ENCODE results near the gene NECAP2. TPM values are rescaled to one million over a fixed set of nuclear protein-coding genes. Genes with fewer than 3 reads are reported as not detected.

NECAP2 gene
- polyA plus RNA-seq, 1 of the 3 experiments (the other 2 are of a cell fraction), result 100.0 TPM

GRCh38 chr1:16402742-16403141 is 37.8 kb upstream of the NECAP2 start:
- Histone ChIP-seq H3K9me3 (no peaks in the 10 kb centered on the region), H3K9ac (no peak overlapping the region), H3K4me3 (ENCODE audit: low read depth in 2 of 2, low read length in 1 of 2) (no peak overlapping the region), H3K79me2 (ENCODE audit: insufficient read depth) (no peaks in the 10 kb centered on the region), H3K27me3 (ENCODE audit: insufficient read depth) (no peaks in the 10 kb centered on the region), H3K4me2 (no peak overlapping the region), H3K27ac (ENCODE audit: low read depth in 2 of 2, low read length in 1 of 2) (no peak overlapping the region), H2AFZ (ENCODE audit: low read depth) (no peak overlapping the region), H3K36me3 (replicated peaks in 1 of 2; ENCODE audit: control insufficient read depth in 1 of 2, insufficient read depth in 2 of 2, low read length in 1 of 2) (peaks cover 0 to 14% of the 10 kb centered on the region in 2 experiments), H4K20me1 (ENCODE audit: insufficient read depth) (no peaks in the 10 kb centered on the region), H3K9me2 (no peaks in the 10 kb centered on the region), H3K4me1 (ENCODE audit: control insufficient read depth in 1 of 2, insufficient read depth in 2 of 2, low read depth in 1 of 2, low read length in 1 of 2) (no peaks in the 10 kb centered on the region), H3F3A (replicated peaks; ENCODE audit: insufficient read depth) (no peaks in the 10 kb centered on the region)
- POLR2A ChIA-PET, result interaction anchor here (1.8 kb wide), 1 partner anchor 9 kb away, joined by 3 read pairs; no protein-coding TSS in a partner anchor
- CTCF ChIA-PET, result no interaction called here
- DNase-seq, result no peak
- TF ChIP-seq CTCF (IDR thresholded peaks at IDR 0.05) (no peak), RXRA (IDR thresholded peaks at IDR 0.05; ENCODE audit: borderline replicate concordance, low read depth) (no peak), RAD21 (IDR thresholded peaks at IDR 0.05; ENCODE audit: low read length) (no peak), NFIC (IDR thresholded peaks at IDR 0.05; ENCODE audit: borderline replicate concordance) (no peak), POLR2AphosphoS5 (IDR thresholded peaks at IDR 0.05; ENCODE audit: low read depth, low read length) (no peak), GATA2 (CRISPR knock-in tag; IDR thresholded peaks at IDR 0.05) (no peak), YY1 (IDR thresholded peaks at IDR 0.05; ENCODE audit: low read depth) (no peak), NRF1 (IDR thresholded peaks at IDR 0.05; ENCODE audit: low read depth, low read length) (no peak), JUND (IDR thresholded peaks at IDR 0.05) (no peak), FOSL2 (IDR thresholded peaks at IDR 0.05; ENCODE audit: borderline replicate concordance, low read depth) (no peak), TAF1 (IDR thresholded peaks at IDR 0.05; ENCODE audit: borderline replicate concordance, low read depth, low read length) (no peak)
- 90% methylated on average over 10 of the region's 10 CpGs for WGBS (ENCODE audit: low lambda C conversion rate)

GRCh38 chr1:16405441-16405840 is 35.1 kb upstream of the NECAP2 start:
- DNase-seq, result no peak
- H2AFZ ChIP-seq (ENCODE audit: low read depth), result no peak overlapping the region
- no peaks in the 10 kb centered on the region for H3K27me3 ChIP-seq (ENCODE audit: insufficient read depth)
- H3K4me3 ChIP-seq (ENCODE audit: low read depth in 2 of 2, low read length in 1 of 2), result no peak overlapping the region
- no peaks in the 10 kb centered on the region for H3K9me3 ChIP-seq
- no peaks in the 10 kb centered on the region for H3K4me1 ChIP-seq (ENCODE audit: control insufficient read depth in 1 of 2, insufficient read depth in 2 of 2, low read depth in 1 of 2, low read length in 1 of 2)
- no peaks in the 10 kb centered on the region for H3K36me3 ChIP-seq (replicated peaks in 1 of 2; ENCODE audit: control insufficient read depth in 1 of 2, insufficient read depth in 2 of 2, low read length in 1 of 2)
- H4K20me1 ChIP-seq (ENCODE audit: insufficient read depth), result no peaks in the 10 kb centered on the region
- H3K9me2 ChIP-seq, result no peaks in the 10 kb centered on the region
- TF ChIP-seq PBX3 (IDR thresholded peaks at IDR 0.05) (no peak), TEAD4 (IDR thresholded peaks at IDR 0.05; ENCODE audit: borderline replicate concordance, insufficient read depth) (no peak), CHD2 (IDR thresholded peaks at IDR 0.05; ENCODE audit: low read length, partially characterized antibody) (no peak), USF1 (IDR thresholded peaks at IDR 0.05; ENCODE audit: borderline replicate concordance, low read depth) (no peak), REST (IDR thresholded peaks at IDR 0.05; ENCODE audit: low read depth, low read length) (no peak), USF2 (IDR thresholded peaks at IDR 0.05; ENCODE audit: borderline replicate concordance, low read depth, low read length) (no peak), MAX (IDR thresholded peaks at IDR 0.05; ENCODE audit: low read depth) (no peak), POLR2AphosphoS5 (IDR thresholded peaks at IDR 0.05; ENCODE audit: low read depth, low read length) (no peak), EZH2phosphoT487 (IDR thresholded peaks at IDR 0.05; ENCODE audit: borderline replicate concordance, low read depth) (no peak), RCOR1 (IDR thresholded peaks at IDR 0.05; ENCODE audit: low read length) (no peak)
- ChIA-PET POLR2A (no interaction called here), CTCF (no interaction called here)
- H3K9ac ChIP-seq, result no peak overlapping the region
- H3K79me2 ChIP-seq (ENCODE audit: insufficient read depth), result no peaks in the 10 kb centered on the region
- H3K27ac ChIP-seq (ENCODE audit: low read depth in 2 of 2, low read length in 1 of 2), result no peak overlapping the region
- H3K4me2 ChIP-seq, result no peak overlapping the region
- 96% methylated on average over 5 of the region's 5 CpGs for WGBS (ENCODE audit: low lambda C conversion rate)
- H3F3A ChIP-seq (replicated peaks; ENCODE audit: insufficient read depth), result no peaks in the 10 kb centered on the region

Measured in SK-N-SH (cell line).